Posterior vena cava (tissue), 2 donors: Measurements from ENCODE around the gene GPATCH2. TPM values are rescaled to one million over a fixed set of nuclear protein-coding genes. Genes with fewer than 3 reads are reported as not detected.

Experiments
- DNase-seq: peaks from one replicate; pipeline ENCODE4 v3.0.0-alpha.2; 2020; ENCODE audit warnings: low spot score
- intact Hi-C, 2 donors: fragments of 100-400 bp; cut with DNase I; formaldehyde crosslinking; loops; one replicate each; pipeline versions ENCODE4 v1.14.1 to v1.14.2; 2022 to 2023
- total RNA-seq, 2 donors: library from RNA; stranded (reverse); fragmentation: NEBNext Ultra II Directional; extraction: Animal tissue kit (Norgen Biotek cat#: 25700); gene quantifications; one replicate each; pipeline ENCODE4 v1.2.1, GENCODE V29; 2021
- donor health status: DM: yes; HTN: yes; CAD: no.
- donor health status: DM: yes; HTN: yes; CAD: no.

Gene GPATCH2
- total RNA-seq, 2 donors from 2014 or later: 15.0 to 17.2 TPM

GRCh38 chr1:217469983-217470382, 160.9 kb downstream of the GPATCH2 start:
- no peak for DNase-seq
- intact Hi-C loops: no loop called here

- DNase-seq: no peak
- intact Hi-C loops: no loop called here
Measured at GRCh38 chr1:217465102-217465501, 165.8 kb downstream of the GPATCH2 start.

GRCh38 chr1:217462666-217463065, 168.2 kb downstream of the GPATCH2 start:
- no peak for DNase-seq
- intact Hi-C loops: no loop called here

GRCh38 chr1:217462159-217462558, 168.7 kb downstream of the GPATCH2 start:
- intact Hi-C loops: no loop called here
- DNase-seq: no peak

GRCh38 chr1:217457016-217457415, 173.9 kb downstream of the GPATCH2 start:
- no peak for DNase-seq

GRCh38 chr1:217456261-217456660, 174.6 kb downstream of the GPATCH2 start:
- DNase-seq: no peak
- intact Hi-C loops: no loop called here

More at GRCh38 chr1:217457016-217457415, 173.9 kb downstream of the GPATCH2 start:
- intact Hi-C loops: no loop called here

- intact Hi-C loops: no loop called here
- no peak for DNase-seq
Measured at GRCh38 chr1:217453816-217454215, 177.1 kb downstream of the GPATCH2 start.

GRCh38 chr1:217449370-217449769, 181.5 kb downstream of the GPATCH2 start:
- intact Hi-C loops: no loop called here

GRCh38 chr1:217443845-217444244, 187.0 kb downstream of the GPATCH2 start:
- intact Hi-C loops: no loop called here

More at GRCh38 chr1:217449370-217449769, 181.5 kb downstream of the GPATCH2 start:
- DNase-seq: no peak

GRCh38 chr1:217437376-217437775, 193.5 kb downstream of the GPATCH2 start:
- intact Hi-C loops: no loop called here
- no peak for DNase-seq

More at GRCh38 chr1:217443845-217444244, 187.0 kb downstream of the GPATCH2 start:
- DNase-seq: no peak

- DNase-seq: no peak
- intact Hi-C loops: no loop called here
Measured at GRCh38 chr1:217435204-217435603, 195.7 kb downstream of the GPATCH2 start.

- intact Hi-C loops: no loop called here
- no peak for DNase-seq
Measured at GRCh38 chr1:217433664-217434063, 197.2 kb downstream of the GPATCH2 start.

- no peak for DNase-seq
- intact Hi-C loops: no loop called here
Measured at GRCh38 chr1:217432339-217432738, 198.6 kb downstream of the GPATCH2 start.

- intact Hi-C loops: no loop called here
- DNase-seq: no peak
Measured at GRCh38 chr1:217431395-217431794, 199.5 kb downstream of the GPATCH2 start.

GRCh38 chr1:217425422-217425821, 205.5 kb downstream of the GPATCH2 start:
- intact Hi-C loops: no loop called here
- DNase-seq: no peak

- no peak for DNase-seq
- intact Hi-C loops: no loop called here
Measured at GRCh38 chr1:217419194-217419551, 211.7 kb downstream of the GPATCH2 start.

- DNase-seq: no peak
- intact Hi-C loops: no loop called here
Measured at GRCh38 chr1:217418269-217419193, 212.4 kb downstream of the GPATCH2 start.

GRCh38 chr1:217417363-217417762, 213.5 kb downstream of the GPATCH2 start:
- no peak for DNase-seq
- intact Hi-C loops: no loop called here

GRCh38 chr1:217407534-217408001, 223.3 kb downstream of the GPATCH2 start:
- intact Hi-C loops: no loop called here
- DNase-seq: no peak

- intact Hi-C loops: no loop called here
Measured at GRCh38 chr1:217403026-217403720, 227.7 kb downstream of the GPATCH2 start.

More at GRCh38 chr1:217403026-217403720, 227.7 kb downstream of the GPATCH2 start:
- no peak for DNase-seq
